Measurements from ENCODE around the gene LGALS8.

GRCh38 chr1:236568285-236568894 lies 44.6 kb downstream of the LGALS8 start:
- TF ChIP-seq CTCF (IDR thresholded peaks at IDR 0.05) = no peak
- no peak for TF ChIP-seq POLR2A (IDR thresholded peaks at IDR 0.05)
